HEK293 (cell line): Measurements from ENCODE around the gene PREX1.

Experiments used
- CTCF ChIP-seq: fragments of 450-650 bp; formaldehyde crosslinking; IDR thresholded peaks from 2 replicates; pipeline ENCODE4 v1.5.1; 2016; ENCODE audit warnings: missing biosample characterization, missing genetic modification characterization
- ZBTB17 ChIP-seq: fragments of 450-650 bp; formaldehyde crosslinking; IDR thresholded peaks from 2 replicates; pipeline ENCODE4 v1.5.1; 2016; ENCODE audit warnings: missing biosample characterization, missing genetic modification characterization
- ZBTB26 ChIP-seq: fragments of 450-650 bp; formaldehyde crosslinking; optimal IDR thresholded peaks from 2 replicates; pipeline ENCODE3; 2016; ENCODE audit warnings: missing biosample characterization, mild to moderate bottlenecking, missing genetic modification characterization
- ZIC2 ChIP-seq: fragments of 450-650 bp; formaldehyde crosslinking; IDR thresholded peaks from 2 replicates; pipeline ENCODE4 v1.5.1; 2016; ENCODE audit warnings: missing biosample characterization, missing genetic modification characterization
- ZNF202 ChIP-seq: fragments of 450-650 bp; formaldehyde crosslinking; IDR thresholded peaks from 2 replicates; pipeline ENCODE4 v1.5.1; 2016; ENCODE audit warnings: missing biosample characterization, missing genetic modification characterization, borderline replicate concordance
- ZNF621 ChIP-seq: fragments of 450-650 bp; formaldehyde crosslinking; IDR thresholded peaks from 2 replicates; pipeline ENCODE4 v1.5.1; 2017; ENCODE audit warnings: missing biosample characterization, missing genetic modification characterization
- ZNF777 ChIP-seq: fragments of 450-650 bp; formaldehyde crosslinking; IDR thresholded peaks from 2 replicates; pipeline ENCODE4 v1.5.1; 2017; ENCODE audit warnings: missing biosample characterization, missing genetic modification characterization, borderline replicate concordance

- no peak for TF ChIP-seq ZNF621
- TF ChIP-seq ZBTB26 (tag by site-specific recombination) = no peak
- no peak for TF ChIP-seq ZIC2 (tag by site-specific recombination)
- TF ChIP-seq ZNF777 = no peak
- TF ChIP-seq CTCF (tag by site-specific recombination) = no peak
- no peak for TF ChIP-seq ZBTB17 (tag by site-specific recombination)
- TF ChIP-seq ZNF202 (tag by site-specific recombination) = no peak
Measured at GRCh38 chr20:48685300-48685699, 142.5 kb downstream of the PREX1 start.
